Natural killer cell treated with Interleukin-12 subunit alpha and Interleukin-12 subunit beta and Interleukin-15 and Interleukin-18, amount 100 ng/mL, for 72 hours (primary cell): ENCODE measurements around the gene DDX41. TPM values are rescaled to one million over a fixed set of nuclear protein-coding genes. Genes with fewer than 3 reads are reported as not detected.

Source experiments
- ATAC-seq, 2 donors: fragments of 150-1000 bp; cut with Tn5 transposase in 1 of 2; sonication (Bioruptor Pico), chemical (Tn5 transposase) in 1 of 2; 2 replicates each; pipeline ENCODE4 v1.10.0; 2021
- DNase-seq: peaks from one replicate; pipeline ENCODE4 v3.0.0; 2022; ENCODE audit warnings: low spot score
- H3K27ac Mint-ChIP-seq, 2 donors: 1 replicate in 1 of 2; 2 replicates in 1 of 2; pipeline ENCODE4 v1.8.0; 2022; ENCODE audit warnings: mixed read lengths in 2 of 2, mild to moderate bottlenecking in 1 of 2, moderate library complexity in 1 of 2
- H3K27me3 Mint-ChIP-seq, 2 donors: 1 replicate in 1 of 2; 2 replicates in 1 of 2; pipeline ENCODE4 v1.8.0; 2022; ENCODE audit warnings: mixed read lengths in 2 of 2
- H3K36me3 Mint-ChIP-seq: one replicate; pipeline ENCODE4 v1.8.0; 2022; ENCODE audit warnings: mixed read lengths
- H3K4me1 Mint-ChIP-seq, 2 donors: 1 replicate in 1 of 2; 2 replicates in 1 of 2; pipeline ENCODE4 v1.8.0; 2022; ENCODE audit warnings: low read depth in 2 of 2, mixed read lengths in 2 of 2, mild to moderate bottlenecking in 1 of 2
- H3K4me3 Mint-ChIP-seq: one replicate; pipeline ENCODE4 v1.8.0; 2022; ENCODE audit warnings: mixed read lengths
- H3K9me3 Mint-ChIP-seq: 2 replicates; pipeline ENCODE4 v1.8.0; 2022; ENCODE audit warnings: mixed read lengths
- total RNA-seq, 2 donors: library from RNA; stranded (reverse); gene quantifications; one replicate each; pipeline ENCODE4 v1.2.3, GENCODE V29; 2022

DDX41 gene
- total RNA-seq, 2 donors from 2014 or later: 162 to 168 TPM

DNA sequence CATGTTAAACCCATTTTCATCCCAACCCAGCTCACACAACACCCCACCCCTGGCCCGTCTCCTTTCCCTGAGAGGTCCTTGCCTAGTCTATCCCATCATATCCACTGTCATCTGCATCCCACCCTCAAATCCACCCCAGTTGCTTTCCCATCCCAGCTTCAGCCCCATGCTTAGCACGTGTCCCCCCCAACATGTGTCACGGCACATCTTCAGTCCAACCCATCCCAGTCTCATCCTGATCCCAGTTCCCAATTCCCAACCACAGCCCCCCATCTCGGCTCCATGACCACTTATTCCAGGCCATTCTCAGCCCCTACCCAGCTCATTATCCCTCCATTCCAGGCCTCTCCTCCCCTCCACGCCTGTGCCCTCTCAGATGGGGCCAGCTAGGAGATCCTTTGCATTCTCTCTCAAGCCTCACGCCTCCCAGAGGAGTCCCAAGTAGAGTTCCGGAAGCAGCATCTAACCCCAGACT, 42.7 kb downstream of the DDX41 start:
- peaks cover 7 to 8% of the 10 kb centered on the region in 2 donors for H3K27me3 Mint-ChIP-seq
- ATAC-seq: no peak
- H3K9me3 Mint-ChIP-seq: no peaks in the 10 kb centered on the region
- H3K36me3 Mint-ChIP-seq: no peaks in the 10 kb centered on the region
- peak overlapping the region; percentile 80 for H3K4me3 Mint-ChIP-seq
- no peak for DNase-seq
- peak overlapping the region in 1 of 2 donors; percentile 64 for H3K27ac Mint-ChIP-seq
- peaks cover 36 to 40% of the 10 kb centered on the region in 2 donors for H3K4me1 Mint-ChIP-seq

DNA sequence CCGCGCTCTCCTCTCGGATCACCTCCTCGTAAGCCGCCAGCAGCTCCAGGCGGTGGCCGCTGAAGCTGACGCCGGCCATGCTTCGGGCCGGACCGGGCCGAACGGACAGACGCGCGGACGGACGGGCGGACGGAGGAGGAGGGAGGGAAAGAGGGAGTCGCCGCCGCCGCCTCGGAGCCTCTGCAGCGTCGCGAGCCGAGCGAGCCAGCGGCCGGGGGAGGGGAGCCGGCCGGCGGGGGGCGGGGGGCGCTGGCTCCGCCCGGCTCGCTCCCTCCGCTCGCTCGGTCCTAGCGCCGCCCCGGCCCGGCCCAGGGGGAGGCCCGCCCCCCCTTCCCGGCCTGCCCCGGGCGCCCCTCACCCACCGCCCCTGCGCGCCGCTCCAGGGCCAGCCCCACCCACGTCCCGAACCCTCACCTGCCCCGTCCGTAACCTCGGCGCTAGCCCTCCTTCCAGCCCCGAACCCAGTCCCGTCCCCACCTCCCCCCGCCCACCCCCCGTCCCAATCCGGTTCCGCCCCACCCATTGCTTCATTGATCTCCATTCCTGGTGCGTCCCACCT, 43.2 kb downstream of the DDX41 start, which contains the start of gene DBN1:
TSS of gene DBN1 (minus strand) at position 192 of the 559 bp plus-strand sequence. CDS start at position 79, 113 bp downstream.
- ATAC-seq (peak; percentile 31 to 38), DNase-seq (no peak)
- Mint-ChIP-seq H3K36me3 (no peaks in the 10 kb centered on the region), H3K27me3 (peaks cover 7 to 8% of the 10 kb centered on the region in 2 donors), H3K4me1 (peaks cover 30 to 40% of the 10 kb centered on the region in 2 donors), H3K9me3 (no peaks in the 10 kb centered on the region), H3K27ac (peak within 1 kb of the TSS in 1 of 2 donors; percentile 64), H3K4me3 (peak within 1 kb of the TSS; percentile 80)

DNA sequence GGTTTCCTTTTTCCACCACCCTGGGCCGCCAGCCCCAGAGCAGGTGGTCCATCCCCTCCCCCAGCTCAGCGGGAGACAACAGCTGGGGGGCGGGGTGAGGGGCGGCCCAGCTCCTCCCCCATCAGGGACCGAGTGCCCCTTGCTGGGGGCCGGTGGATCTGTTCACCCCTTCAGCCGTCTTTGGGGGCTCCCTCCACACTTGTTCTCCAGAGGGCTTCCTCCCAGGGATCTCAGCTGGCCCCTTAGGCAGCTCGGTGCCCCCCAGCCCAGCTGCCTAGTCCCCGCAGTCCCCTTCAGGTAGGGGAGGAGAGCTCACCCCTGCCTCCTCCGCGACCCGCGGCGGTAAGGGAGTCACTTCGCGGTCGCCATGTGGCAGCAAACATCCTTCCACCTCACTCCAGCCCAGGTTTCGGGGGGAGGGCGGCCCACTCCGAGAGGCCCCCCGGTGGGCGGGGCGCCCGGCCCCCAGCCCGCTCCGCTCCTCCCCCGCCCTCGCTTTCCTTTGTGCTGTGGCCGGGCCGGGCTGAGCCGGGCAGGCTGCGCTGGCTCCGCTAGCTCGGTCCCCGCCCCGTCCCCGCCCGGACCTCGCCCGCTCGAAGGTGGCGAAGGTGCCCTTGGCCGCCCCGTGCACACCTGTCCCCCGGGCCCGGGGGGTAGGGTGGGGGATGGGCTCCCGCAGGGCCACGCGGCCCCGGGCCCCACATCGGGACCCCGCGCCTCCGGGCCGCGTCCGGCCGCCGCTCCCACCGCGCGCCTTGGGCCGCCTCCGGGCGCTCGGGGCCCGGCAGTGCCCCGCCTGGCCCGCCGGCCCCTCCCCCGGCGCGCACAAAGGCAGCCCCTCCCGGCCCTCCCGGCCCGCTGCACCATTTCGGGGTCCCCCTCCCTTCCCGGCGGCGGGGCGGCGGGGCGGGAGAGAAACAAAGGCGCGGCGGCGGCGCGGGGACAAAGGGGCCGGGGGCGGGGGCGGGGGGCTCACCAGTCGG, 44.0 kb downstream of the DDX41 start:
- no peak for DNase-seq
- ATAC-seq: peak; percentile 57 to 61
- Mint-ChIP-seq H3K9me3 (no peaks in the 10 kb centered on the region), H3K4me1 (peaks cover 29 to 42% of the 10 kb centered on the region in 2 donors), H3K27me3 (peaks cover 7 to 8% of the 10 kb centered on the region in 2 donors), H3K4me3 (peak overlapping the region; percentile 25), H3K27ac (peak overlapping the region in 1 of 2 donors; percentile 43), H3K36me3 (no peaks in the 10 kb centered on the region)

DNA sequence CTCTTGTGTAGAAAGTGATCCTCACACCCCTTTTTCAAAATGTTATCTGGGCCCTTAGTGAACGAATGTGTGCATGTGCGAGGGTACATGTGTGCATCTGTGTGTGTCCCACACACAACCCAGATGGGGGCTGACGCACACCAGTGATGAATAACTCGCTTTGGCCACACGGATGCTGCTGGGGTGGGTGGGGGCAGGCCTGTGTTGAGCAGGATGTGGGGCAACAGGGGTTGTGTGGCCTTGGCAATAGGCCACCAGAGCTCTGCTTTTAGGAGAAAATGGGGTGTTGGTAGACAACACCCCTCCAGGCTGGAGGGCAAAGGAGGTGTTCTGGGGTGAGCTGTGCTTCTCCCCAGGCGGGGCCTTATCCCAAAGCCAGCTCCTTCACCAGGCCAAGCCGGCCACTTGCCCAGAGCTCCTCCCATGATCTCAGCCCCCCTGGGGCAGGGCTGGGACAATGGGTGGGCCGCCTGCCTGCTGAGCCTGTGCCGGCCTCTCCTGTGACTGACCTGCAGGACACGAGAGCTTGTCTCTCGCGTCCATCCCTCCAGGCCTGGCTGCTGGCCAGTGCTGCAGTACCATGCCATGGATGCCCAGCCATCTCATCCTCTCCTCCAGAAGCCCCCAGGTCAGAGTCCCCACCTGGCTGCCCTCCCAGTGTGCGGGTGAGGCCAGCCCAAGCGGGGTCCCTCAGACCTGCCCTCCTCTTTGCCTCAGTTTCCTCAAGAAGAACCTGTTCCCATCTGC, 45.0 kb downstream of the DDX41 start:
- peak overlapping the region in 1 of 2 donors; percentile 43 for H3K27ac Mint-ChIP-seq
- peaks cover 7 to 8% of the 10 kb centered on the region in 2 donors for H3K27me3 Mint-ChIP-seq
- H3K4me3 Mint-ChIP-seq: peak overlapping the region; percentile 34
- H3K4me1 Mint-ChIP-seq: peaks cover 29 to 42% of the 10 kb centered on the region in 2 donors
- no peaks in the 10 kb centered on the region for H3K9me3 Mint-ChIP-seq
- DNase-seq (no peak), ATAC-seq (peak; percentile 72 to 75)
- H3K36me3 Mint-ChIP-seq: no peaks in the 10 kb centered on the region

DNA sequence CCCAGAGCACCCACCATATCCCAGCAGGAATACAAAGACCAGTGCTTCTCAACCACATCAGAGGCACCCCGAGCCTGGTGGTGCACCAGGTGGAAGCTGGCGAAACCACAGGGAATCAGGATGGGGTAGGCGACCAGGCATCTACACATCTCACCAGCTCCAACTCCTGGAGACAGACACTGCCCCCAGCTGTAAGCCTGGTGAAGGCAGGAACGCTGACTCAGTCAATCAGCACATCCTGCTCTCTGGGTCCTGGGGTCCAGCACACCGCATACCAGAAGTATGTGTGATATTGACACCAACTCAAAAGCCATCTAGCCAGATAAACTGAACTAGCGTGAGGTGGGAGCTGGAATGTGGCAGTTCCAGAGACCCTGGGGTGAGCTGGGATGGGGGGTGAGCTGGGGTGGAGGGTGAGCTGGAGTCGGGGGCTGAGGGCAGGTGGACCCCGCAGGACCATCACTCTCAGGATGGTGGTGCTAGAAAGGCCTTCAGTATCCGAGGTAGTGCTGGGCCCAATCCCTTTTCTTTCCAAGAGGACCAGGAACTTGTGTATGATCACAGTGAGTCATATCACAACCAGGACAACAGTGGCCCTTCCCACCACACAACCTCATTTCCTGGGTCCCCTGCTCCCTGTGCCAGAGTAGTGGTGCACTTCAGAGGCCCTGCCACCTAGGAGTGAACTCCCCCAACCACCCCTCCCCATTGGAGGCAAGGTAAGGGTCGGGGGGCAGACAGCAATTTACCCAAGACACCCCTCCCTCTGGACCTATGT, 45.8 kb downstream of the DDX41 start:
- Mint-ChIP-seq H3K36me3 (no peaks in the 10 kb centered on the region), H3K4me1 (peaks cover 23 to 38% of the 10 kb centered on the region in 2 donors), H3K27me3 (peaks cover 7 to 8% of the 10 kb centered on the region in 2 donors), H3K9me3 (no peaks in the 10 kb centered on the region), H3K27ac (peak overlapping the region in 1 of 2 donors; percentile 50), H3K4me3 (peak overlapping the region; percentile 34)
- ATAC-seq (peak in 1 of 2 donors; percentile 32), DNase-seq (no peak)

DNA sequence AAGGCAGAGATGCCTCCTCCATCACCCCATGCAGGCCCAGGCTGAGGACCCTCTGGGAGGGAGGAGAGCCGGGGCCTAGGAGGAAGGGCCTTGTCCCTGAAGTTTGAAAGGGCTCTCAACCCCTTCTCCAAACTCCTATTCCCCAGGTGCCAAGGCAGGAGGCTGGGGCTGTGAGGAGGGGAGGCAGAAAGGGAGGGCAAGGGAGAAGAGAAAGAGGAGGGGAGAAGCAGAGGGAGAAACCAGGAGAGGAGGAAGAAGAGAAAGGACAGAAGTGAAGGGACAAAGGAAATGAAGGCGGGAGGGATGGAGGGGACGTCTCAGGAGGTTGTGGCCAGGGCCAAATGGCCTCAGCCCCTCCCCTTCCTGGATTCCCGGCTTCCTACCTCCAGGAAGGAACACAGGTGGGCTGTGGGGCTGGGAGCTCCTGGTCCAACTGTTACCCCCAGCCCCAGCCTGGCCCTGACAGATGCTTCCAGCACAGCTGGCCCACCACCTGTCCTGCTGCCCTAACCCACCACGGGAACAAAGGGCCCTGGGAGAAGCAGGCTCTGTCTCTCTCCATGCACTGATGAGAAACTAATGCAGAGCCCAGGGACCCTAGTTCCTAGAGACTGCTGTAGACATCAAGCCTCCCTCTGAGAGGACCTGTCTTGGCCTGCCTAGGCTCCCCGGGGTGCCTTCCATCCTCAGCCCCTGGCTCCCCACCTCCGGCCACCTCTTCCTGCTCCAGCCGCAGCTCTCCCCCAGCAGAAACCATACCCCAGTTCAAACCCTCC, 46.8 kb downstream of the DDX41 start:
- H3K4me3 Mint-ChIP-seq: no peak overlapping the region
- no peak for ATAC-seq
- peaks cover 17 to 34% of the 10 kb centered on the region in 2 donors for H3K4me1 Mint-ChIP-seq
- DNase-seq: no peak
- H3K27ac Mint-ChIP-seq: peak overlapping the region in 1 of 2 donors; percentile 50
- H3K9me3 Mint-ChIP-seq: no peaks in the 10 kb centered on the region
- H3K36me3 Mint-ChIP-seq: no peaks in the 10 kb centered on the region
- H3K27me3 Mint-ChIP-seq: peaks cover 5 to 8% of the 10 kb centered on the region in 2 donors

DNA sequence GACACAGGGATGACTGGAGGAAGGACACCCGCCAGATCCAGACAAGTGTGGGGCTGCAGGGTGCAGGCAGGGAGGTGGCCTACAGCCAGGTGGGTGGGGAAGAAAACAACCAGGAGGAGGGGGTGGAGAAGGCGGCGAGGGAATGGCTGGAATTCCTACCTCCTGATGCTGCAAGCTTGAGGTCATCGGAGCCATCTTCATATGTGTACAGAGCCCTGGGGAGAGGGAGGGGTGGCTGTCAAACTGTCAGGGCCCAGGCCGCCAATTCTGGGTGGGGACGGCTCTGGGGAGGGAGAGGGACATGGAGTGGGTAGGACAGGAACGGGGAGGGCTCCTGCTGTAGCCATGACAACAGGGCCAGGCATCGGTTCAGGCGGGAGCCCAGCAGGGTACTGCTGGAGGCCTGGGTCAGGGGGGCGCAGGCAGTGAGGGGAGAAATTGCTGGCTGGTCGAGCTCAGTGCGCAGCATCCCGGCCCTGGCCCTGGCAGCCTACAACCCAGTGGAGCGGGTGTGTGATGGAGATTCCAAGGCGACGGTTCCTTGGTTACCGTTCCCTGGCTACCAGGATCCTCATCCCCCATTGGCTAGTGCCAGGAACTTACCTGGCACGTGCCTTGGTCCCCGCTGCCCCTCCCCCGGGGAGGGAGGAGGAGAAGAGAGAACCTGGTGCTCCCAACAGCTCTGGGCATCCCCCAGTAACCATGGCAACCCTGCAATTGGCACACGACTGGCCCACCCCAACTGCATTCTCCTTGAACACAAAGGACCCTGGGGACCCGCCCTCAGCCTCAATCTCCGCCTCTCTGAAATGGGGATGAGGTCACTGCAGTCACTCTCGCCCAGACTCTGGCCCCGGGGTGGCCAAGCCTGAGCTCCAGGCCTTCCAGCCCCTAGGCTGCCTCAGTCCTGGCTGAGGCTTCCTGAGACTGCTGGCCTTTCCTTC, 47.8 kb downstream of the DDX41 start:
- no peaks in the 10 kb centered on the region for H3K9me3 Mint-ChIP-seq
- no peak overlapping the region for H3K4me3 Mint-ChIP-seq
- ATAC-seq (no peak), DNase-seq (no peak)
- H3K36me3 Mint-ChIP-seq: no peaks in the 10 kb centered on the region
- H3K4me1 Mint-ChIP-seq: peaks cover 8 to 27% of the 10 kb centered on the region in 2 donors
- H3K27ac Mint-ChIP-seq: no peak overlapping the region
- peaks cover under 1 to 3% of the 10 kb centered on the region in 2 donors for H3K27me3 Mint-ChIP-seq

DNA sequence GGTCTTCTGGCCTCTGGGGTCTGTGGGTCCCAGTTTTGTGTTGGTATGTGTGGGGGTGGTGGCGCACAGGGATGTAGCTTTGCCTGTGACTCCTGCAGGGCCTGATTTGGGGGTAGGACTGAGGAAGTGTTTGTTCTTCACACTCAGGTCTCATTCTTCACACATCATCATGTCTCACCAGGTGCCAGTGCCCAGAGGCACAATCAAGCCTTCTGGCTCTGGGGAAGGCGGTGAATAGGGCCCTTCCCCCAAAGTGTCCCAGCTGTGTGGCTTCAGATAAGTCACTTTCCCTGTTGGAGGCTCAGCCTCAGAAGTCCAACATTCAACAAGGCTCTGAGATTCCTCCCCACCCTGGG, 48.5 kb downstream of the DDX41 start:
- no peaks in the 10 kb centered on the region for H3K36me3 Mint-ChIP-seq
- no peaks in the 10 kb centered on the region for H3K9me3 Mint-ChIP-seq
- ATAC-seq: no peak
- H3K4me1 Mint-ChIP-seq: peaks cover 6 to 25% of the 10 kb centered on the region in 2 donors
- no peaks in the 10 kb centered on the region for H3K27me3 Mint-ChIP-seq
- no peak for DNase-seq
- H3K4me3 Mint-ChIP-seq: no peak overlapping the region
- H3K27ac Mint-ChIP-seq: no peak overlapping the region

DNA sequence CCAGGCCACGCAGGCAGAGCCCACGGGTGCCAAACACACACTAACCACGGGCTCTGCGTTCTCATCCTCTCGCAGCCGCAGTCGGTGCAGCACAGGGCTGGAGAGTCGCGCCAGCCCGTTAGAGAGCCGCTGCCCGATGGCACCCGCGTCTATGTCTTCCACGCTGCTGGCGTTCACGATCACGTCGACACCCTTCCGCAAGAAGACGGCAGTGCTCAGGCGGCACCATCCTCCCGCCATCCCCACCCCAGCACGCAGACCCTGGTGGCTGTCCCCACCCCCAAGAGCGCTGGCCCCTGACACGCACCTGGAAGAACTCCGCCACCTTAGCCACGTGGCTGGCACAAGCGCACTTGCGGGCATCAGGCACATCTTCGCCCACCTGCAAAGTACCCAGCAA, 49.3 kb downstream of the DDX41 start:
- Mint-ChIP-seq H3K4me1 (peaks cover 11 to 25% of the 10 kb centered on the region in 2 donors), H3K27ac (no peak overlapping the region), H3K36me3 (no peaks in the 10 kb centered on the region), H3K9me3 (no peaks in the 10 kb centered on the region), H3K27me3 (no peaks in the 10 kb centered on the region), H3K4me3 (no peak overlapping the region)
- DNase-seq (no peak), ATAC-seq (no peak)

DNA sequence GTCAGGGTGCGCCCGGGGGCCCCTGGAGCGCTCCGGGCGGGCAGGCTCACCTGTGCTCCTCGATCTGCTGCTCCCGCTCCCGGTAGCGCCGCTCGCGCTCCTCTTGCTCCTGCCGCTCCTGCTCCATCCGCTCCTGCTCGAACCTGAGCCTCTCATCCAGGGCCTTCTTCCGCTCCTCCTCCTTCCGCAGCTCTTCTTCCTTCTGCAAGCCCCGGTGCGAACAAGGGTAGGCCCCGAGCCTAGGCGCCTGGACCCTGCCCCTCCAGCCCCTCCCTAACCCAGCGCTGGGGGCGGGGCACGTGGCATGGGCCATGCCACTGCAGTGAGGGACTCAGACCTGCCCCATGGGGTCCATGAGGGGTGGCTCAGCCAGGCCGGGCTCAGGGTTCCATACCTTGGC, 49.9 kb downstream of the DDX41 start:
- no peak overlapping the region for H3K4me3 Mint-ChIP-seq

DNA sequence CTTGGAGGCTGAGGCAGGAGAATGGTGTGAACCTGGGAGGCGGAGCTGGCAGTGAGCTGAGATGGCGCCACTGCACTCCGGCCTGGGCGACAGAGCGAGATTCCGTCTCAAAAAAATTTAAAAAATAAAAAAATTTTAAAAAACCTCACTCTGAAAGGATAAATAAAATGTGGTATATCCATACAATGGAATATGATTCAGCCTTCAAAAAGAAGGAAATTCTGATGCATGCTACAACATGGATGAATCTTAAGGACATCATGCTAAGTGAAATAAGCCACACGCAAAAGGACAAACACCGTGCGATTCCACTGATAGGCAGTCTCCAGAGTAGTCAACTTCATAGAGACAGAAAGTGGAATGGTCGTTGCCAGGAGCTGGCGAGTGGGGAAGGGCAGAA, 51.7 kb downstream of the DDX41 start:
- no peak for DNase-seq
- Mint-ChIP-seq H3K9me3 (no peaks in the 10 kb centered on the region), H3K27ac (no peak overlapping the region), H3K36me3 (no peaks in the 10 kb centered on the region), H3K4me3 (no peak overlapping the region), H3K27me3 (no peaks in the 10 kb centered on the region), H3K4me1 (peaks cover 10 to 13% of the 10 kb centered on the region in 2 donors)
- no peak for ATAC-seq

More for the DNA sequence above, 49.9 kb downstream of the DDX41 start:
- DNase-seq (no peak), ATAC-seq (no peak)
- Mint-ChIP-seq H3K9me3 (no peaks in the 10 kb centered on the region), H3K27ac (no peak overlapping the region), H3K4me1 (peaks cover 11 to 22% of the 10 kb centered on the region in 2 donors), H3K36me3 (no peaks in the 10 kb centered on the region), H3K27me3 (no peaks in the 10 kb centered on the region)
